ENCODE data around the gene NEDD9.

NEDD9 gene

DNA sequence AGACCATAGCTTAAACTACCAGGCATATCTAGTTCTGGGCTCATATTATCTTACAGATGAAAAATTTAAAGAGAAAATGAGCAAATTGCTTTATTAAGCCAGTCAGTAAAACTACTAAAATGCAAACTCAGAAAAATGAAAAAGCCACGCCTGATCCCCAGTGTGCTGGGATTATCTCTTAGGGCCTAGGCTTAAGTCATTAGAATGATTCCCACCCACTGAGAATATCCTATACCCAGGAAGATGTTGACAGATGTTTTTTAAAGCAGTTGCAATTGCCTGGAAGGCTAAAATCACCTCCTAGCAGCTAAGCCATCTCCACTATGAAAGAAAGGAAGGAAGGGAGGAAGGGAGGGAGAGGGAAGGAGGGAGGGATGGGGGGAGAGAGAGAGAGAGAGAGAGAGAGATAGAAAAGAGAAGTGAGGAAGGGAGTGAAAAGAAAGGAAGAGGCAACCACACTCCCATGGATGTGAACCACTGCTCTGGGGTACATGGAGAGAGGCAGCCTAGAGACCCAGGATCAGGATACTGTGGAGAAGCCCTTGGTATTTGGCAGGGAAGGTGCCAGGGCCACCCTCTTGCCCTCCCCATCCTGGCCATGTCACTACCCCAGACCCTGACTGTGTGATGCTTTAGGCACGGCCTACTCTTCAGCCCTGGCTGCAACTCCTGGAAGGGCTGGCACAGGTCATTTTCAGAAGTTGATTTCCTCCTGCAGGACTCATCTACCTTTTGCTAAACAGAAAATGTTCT is 21.9 kb downstream of the NEDD9 start:
- no peak for DNase-seq
- no peaks in the 10 kb centered on the region for H3K9me3 Mint-ChIP-seq

DNA sequence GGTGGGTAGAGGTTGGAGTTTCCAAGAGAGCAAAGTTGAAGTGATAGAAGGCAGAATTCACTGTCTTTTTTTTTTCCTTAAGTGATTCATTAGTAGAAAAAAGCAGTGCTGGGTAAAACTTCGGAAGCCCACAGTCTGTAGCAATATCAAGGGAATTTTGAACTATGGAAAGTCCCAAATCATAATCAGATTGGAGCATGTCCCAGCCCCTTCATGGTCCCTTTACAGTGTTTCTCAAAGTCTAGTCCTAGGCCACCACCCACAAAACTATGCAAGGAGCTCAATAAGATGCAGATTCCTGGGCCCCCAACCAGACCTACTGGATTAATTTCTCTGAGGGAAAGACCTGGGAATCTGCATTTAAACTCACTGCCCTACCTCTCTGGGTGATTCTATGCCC is 22.6 kb downstream of the NEDD9 start:
- Mint-ChIP-seq H3K27ac (peak overlapping the region; percentile 16), H3K27me3 (ENCODE audit: low read depth, poor library complexity) (peaks cover 3% of the 10 kb centered on the region), H3K9me3 (no peaks in the 10 kb centered on the region), H3K4me3 (no peak overlapping the region), H3K36me3 (ENCODE audit: low read depth) (peaks cover 22% of the 10 kb centered on the region), H3K4me1 (peaks cover 31% of the 10 kb centered on the region)
- TF ChIP-seq, protein P1, sequence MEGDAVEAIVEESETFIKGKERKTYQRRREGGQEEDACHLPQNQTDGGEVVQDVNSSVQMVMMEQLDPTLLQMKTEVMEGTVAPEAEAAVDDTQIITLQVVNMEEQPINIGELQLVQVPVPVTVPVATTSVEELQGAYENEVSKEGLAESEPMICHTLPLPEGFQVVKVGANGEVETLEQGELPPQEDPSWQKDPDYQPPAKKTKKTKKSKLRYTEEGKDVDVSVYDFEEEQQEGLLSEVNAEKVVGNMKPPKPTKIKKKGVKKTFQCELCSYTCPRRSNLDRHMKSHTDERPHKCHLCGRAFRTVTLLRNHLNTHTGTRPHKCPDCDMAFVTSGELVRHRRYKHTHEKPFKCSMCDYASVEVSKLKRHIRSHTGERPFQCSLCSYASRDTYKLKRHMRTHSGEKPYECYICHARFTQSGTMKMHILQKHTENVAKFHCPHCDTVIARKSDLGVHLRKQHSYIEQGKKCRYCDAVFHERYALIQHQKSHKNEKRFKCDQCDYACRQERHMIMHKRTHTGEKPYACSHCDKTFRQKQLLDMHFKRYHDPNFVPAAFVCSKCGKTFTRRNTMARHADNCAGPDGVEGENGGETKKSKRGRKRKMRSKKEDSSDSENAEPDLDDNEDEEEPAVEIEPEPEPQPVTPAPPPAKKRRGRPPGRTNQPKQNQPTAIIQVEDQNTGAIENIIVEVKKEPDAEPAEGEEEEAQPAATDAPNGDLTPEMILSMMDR (IDR thresholded peaks at IDR 0.05) = no peak
- no peak for DNase-seq

More for the DNA sequence above, 21.9 kb downstream of the NEDD9 start:
- no peak overlapping the region for H3K4me3 Mint-ChIP-seq
- H3K27ac Mint-ChIP-seq = no peak overlapping the region
- peaks cover 34% of the 10 kb centered on the region for H3K4me1 Mint-ChIP-seq
- TF ChIP-seq, protein P1 (IDR thresholded peaks at IDR 0.05) = no peak
- H3K36me3 Mint-ChIP-seq (ENCODE audit: low read depth) = peaks cover 22% of the 10 kb centered on the region
- peaks cover 3% of the 10 kb centered on the region for H3K27me3 Mint-ChIP-seq (ENCODE audit: low read depth, poor library complexity)

DNA sequence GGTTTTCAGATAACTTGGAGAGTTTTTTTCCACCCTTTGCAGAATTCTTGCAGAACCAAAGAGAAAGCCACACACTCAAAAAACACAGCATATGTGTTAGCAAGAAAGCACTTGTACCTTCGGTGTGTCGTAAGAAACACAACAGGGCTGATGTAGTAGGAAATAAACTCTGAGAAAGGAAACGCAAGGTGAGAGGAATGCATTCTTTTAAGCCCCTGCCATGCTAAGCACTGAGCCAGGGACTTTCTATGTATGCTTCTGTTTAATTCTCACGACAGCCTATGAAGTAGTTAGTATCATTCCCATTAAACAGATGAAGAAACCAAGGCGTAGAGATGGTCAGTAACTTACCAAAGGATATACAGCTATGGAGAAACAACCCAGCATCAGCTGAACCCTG is 23.1 kb downstream of the NEDD9 start:
- peaks cover 2% of the 10 kb centered on the region for H3K27me3 Mint-ChIP-seq (ENCODE audit: low read depth, poor library complexity)
- no peaks in the 10 kb centered on the region for H3K9me3 Mint-ChIP-seq
- DNase-seq = no peak
- H3K4me1 Mint-ChIP-seq = peaks cover 30% of the 10 kb centered on the region
- H3K27ac Mint-ChIP-seq = no peak overlapping the region
- TF ChIP-seq, protein P1 (IDR thresholded peaks at IDR 0.05) = no peak
- no peak overlapping the region for H3K4me3 Mint-ChIP-seq
- H3K36me3 Mint-ChIP-seq (ENCODE audit: low read depth) = peaks cover 22% of the 10 kb centered on the region

DNA sequence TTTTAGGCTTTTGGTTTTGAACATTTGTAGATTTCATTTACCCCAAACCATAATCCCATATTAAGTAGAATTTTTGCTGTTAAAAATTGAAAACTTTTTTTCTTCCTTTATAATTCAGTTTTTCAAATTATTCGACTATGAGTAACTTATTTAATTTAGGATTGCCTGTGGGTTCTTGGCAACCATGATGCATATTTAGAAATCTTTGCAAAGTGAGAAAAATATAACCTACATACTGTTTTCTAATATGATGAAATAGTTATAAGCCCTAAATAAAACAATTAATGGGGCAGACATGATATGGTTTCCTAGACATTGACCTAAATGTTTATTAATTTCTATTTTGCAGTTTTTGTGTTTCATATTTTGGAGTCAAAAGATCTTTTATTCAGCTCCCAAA is 23.6 kb downstream of the NEDD9 start:
- H3K27me3 Mint-ChIP-seq (ENCODE audit: low read depth, poor library complexity) = no peaks in the 10 kb centered on the region
- TF ChIP-seq, protein P1 (IDR thresholded peaks at IDR 0.05) = no peak
- no peaks in the 10 kb centered on the region for H3K9me3 Mint-ChIP-seq
- no peak for DNase-seq
- H3K36me3 Mint-ChIP-seq (ENCODE audit: low read depth) = peaks cover 23% of the 10 kb centered on the region
- peaks cover 29% of the 10 kb centered on the region for H3K4me1 Mint-ChIP-seq
- no peak overlapping the region for H3K27ac Mint-ChIP-seq
- H3K4me3 Mint-ChIP-seq = no peak overlapping the region

DNA sequence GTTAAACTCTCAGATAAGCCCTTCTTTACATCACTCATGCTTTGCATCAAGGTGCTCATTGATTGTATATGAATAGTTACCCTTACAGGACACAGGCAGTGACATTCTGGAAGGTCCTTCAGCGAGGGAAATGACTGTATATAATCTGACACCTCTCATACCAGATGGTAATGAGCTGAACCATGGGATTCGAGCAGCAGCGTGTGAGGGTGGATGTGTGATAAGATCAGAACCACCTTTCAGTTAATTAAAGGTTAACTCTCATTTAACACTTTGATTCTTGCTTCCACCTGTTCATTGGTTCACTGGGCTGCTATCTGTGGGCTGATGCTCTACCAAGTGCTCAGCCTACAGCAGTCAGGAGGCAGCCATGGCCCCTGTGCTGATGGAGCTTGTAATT is 24.2 kb downstream of the NEDD9 start:
- DNase-seq = no peak
- Mint-ChIP-seq H3K27ac (no peak overlapping the region), H3K36me3 (ENCODE audit: low read depth) (peaks cover 25% of the 10 kb centered on the region), H3K4me3 (no peak overlapping the region), H3K27me3 (ENCODE audit: low read depth, poor library complexity) (no peaks in the 10 kb centered on the region), H3K4me1 (peaks cover 30% of the 10 kb centered on the region), H3K9me3 (no peaks in the 10 kb centered on the region)
- TF ChIP-seq, protein P1 (IDR thresholded peaks at IDR 0.05) = no peak
